ENCODE results near the gene CTAG1A.
"Not testable (repeated sequence)": the region's sequence is repeated elsewhere in the genome, so short reads cannot be mapped to it uniquely, and the experiment has no call there.

Gene CTAG1A

DNA sequence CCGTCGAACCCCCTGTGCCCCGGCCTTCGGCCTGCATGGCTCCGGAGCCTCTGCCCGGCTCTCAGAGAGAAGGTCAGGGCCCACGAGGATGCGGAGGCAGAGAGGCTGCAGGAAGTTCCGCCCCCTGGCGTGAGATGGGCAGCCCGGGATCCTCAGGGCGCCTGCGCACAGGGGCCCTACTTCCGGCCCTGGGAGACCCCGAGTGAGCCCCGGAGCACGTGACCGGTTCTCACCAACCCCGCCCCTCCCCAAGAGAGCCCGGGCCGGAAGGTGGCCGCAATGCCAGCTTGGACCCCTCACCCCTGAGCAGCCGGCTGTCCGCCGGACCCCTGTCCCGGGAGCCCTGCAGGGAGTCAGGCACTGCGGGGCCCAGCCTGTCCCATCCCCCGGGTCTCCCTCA, 34.2 kb downstream of the CTAG1A start, which contains the start of gene CTAG1B:
CTAG1B (minus strand) TSS at position 101 of the 400 bp plus-strand sequence; CDS start at position 37, 64 bp downstream.
- DNase-seq (ENCODE audit: low read depth) = not testable (repeated sequence)

DNA sequence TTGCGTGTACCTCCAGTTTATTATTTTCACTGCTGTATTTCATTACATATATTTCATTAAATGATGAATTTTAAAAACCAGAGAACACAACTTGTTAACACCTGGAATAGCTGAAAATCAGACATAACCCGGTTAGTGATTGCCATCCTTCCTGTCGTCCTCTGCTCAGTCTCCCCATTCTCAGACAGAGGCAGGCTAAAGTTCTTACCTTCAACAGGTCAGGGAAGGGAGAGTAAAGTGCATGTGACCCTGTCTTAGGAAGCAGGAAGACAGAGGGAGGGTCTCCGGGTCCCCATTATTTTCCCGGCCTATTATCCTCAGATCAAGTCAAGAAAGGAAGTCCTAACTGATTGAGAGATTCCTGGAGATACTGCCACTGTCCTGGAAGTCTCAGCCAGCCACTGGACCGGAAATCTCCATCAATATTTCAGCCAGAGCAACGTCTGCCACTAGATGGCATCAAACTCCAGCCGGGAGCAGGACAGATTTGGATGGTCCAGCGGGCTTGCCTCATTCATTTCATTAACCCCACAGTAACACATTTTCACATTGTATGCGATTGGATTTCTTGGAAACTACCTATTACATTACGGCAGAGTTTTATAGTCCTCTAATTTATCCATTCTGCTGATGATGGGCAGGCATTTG, 36.0 kb downstream of the CTAG1A start:
- DNase-seq (ENCODE audit: low read depth) = not testable (repeated sequence)

DNA sequence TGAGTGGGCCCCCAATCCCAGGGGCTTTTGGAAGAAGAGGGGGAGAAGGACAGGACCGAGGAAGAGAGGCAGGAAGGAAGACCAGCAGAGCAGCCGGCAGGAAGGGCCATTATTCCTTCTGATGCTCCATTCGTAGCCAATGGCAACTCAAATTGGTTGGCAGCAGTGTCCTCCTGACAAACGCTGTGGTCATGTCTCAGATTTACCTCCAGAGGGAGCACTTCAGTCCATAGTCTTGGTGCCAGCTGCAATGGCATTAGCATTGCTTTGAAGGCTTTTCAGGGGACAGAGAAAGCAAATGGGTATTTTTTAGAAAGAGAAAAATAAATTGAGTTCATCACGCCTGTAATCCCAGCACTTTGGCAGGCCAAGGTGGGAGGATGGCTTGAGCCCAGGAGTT, 44.0 kb downstream of the CTAG1A start:
- DNase-seq (ENCODE audit: low read depth) = not testable (repeated sequence)

DNA sequence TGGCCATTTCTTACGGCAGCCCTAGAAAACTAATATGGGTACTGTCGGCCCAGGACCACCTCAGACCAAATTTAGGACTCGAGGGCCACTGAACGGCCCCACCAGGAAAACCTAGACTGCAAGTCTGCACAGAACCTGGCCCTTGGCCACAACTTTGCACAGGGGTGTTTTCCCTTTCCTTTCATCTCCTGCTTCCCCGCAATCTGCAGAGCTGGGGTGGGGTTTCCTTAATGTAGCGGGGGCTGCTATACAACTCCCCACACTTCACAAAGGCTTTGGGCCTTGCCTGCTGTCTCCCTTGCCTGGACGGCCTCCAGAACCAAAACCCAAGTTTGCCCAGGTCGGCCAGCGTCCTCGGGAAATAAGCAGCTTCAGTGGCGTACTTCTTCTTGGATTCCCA, 46.0 kb downstream of the CTAG1A start:
- DNase-seq (ENCODE audit: low read depth) = not testable (repeated sequence)

DNA sequence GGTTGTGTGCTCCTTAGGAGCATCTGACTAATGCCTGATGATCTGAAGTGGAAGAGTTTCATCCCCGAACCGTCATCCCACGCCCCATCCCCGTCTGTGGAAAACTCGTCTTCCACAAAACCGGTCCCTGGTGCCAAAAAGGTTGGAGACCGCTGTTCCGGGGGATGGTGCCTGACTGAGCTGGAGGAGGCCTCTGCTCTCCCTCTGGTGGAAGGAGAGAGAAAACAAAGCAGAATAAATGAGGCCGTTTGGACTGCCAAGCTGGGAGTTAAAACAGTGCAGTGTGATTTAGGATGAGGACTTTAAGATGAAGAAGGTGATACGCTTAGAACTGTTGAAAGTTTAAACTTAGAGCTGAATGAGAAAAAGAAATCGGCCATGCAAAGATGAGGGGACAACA, 48.7 kb downstream of the CTAG1A start:
- DNase-seq (ENCODE audit: low read depth) = not testable (repeated sequence)
